SH-SY5Y (cell line): ENCODE results near the gene OR5B2.

Source experiments
- GATA2 ChIP-seq: IDR thresholded peaks from 2 replicates; pipeline ENCODE4 v1.6.1; 2011; ENCODE audit warnings: mild to moderate bottlenecking, low read depth, low read length
- GATA3 ChIP-seq: IDR thresholded peaks from 2 replicates; pipeline ENCODE4 v1.6.1; 2011; ENCODE audit warnings: low read depth, mild to moderate bottlenecking, low read length, moderate library complexity

- TF ChIP-seq GATA3: no peak
- TF ChIP-seq GATA2: no peak
Measured at GRCh38 chr11:58451585-58451984, 23.7 kb upstream of the OR5B2 start.
